ENCODE measurements around the gene PRKCSH. TPM values are rescaled to one million over a fixed set of nuclear protein-coding genes. Genes with fewer than 3 reads are reported as not detected.

Gene PRKCSH
- total RNA-seq, 4 donors from 2014 or later: 64.1 to 107 (median 99.1) TPM

- Histone ChIP-seq H3K4me3 (no peak overlapping the region), H3K36me3 (peaks cover 40 to 85% (median 43%) of the 10 kb centered on the region in 3 donors), H3K27me3 (peaks cover 0 to 1% (median 0%) of the 10 kb centered on the region in 4 donors), H3K9me3 (no peaks in the 10 kb centered on the region), H3K4me1 (peaks cover 0 to 19% (median 3%) of the 10 kb centered on the region in 3 donors), H3K27ac (no peak overlapping the region)
- WGBS, 2 donors: 93% methylated on average over 16 of the region's 35 CpGs; no CpG with 5 or more reads in 1 of the 2 donors
- intact Hi-C loops (cut with DNase I): loop anchor here (10.0 kb wide), 1 partner anchor 153 kb away; the partner anchor contains the start of gene TSPAN16
- TF ChIP-seq POLR2A (IDR thresholded peaks at IDR 0.05) (no peak), CTCF (IDR thresholded peaks at IDR 0.05) (no peak)
- DNase-seq: no peak
Measured at GRCh38 chr19:11447347-11448262, 12.2 kb downstream of the PRKCSH start.

DNA sequence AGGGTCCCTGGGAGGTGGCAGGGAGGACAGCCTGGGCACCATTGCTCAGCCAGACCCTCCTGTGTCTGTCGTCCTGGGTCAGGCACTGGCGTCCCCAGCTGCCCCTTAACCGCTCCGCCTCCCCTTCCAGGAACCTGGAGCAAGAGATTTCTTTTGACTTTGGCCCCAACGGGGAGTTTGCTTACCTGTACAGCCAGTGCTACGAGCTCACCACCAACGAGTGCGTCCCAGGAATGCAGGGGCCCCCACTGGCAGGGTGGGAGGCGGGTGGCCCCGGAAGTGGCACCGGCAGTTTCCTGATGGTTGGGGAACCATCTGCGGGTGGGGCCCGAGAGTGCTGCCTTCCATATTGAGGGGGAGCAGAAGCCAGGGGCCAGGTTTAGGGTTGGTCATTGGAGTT lies 13.0 kb downstream of the PRKCSH start:
- Histone ChIP-seq H3K9me3 (no peaks in the 10 kb centered on the region), H3K4me3 (no peak overlapping the region), H3K27me3 (peaks cover 0 to 7% (median 0%) of the 10 kb centered on the region in 4 donors), H3K27ac (no peak overlapping the region), H3K36me3 (peaks cover 37 to 77% (median 40%) of the 10 kb centered on the region in 3 donors), H3K4me1 (peaks cover 0 to 16% (median 3%) of the 10 kb centered on the region in 3 donors)
- intact Hi-C loops (cut with DNase I): loop anchor here (10.0 kb wide), 1 partner anchor 154 kb away; the partner anchor contains the start of gene TSPAN16
- no peak for TF ChIP-seq CTCF (IDR thresholded peaks at IDR 0.05)
- TF ChIP-seq POLR2A (IDR thresholded peaks at IDR 0.05): no peak
- DNase-seq: no peak
- 90% methylated on average over 9 of the region's 13 CpGs; no CpG with 5 or more reads in 1 of the 2 donors for WGBS, 2 donors

GRCh38 chr19:11448923-11449554 lies 13.6 kb downstream of the PRKCSH start:
- WGBS, 2 donors: 89 to 98% methylated on average over 10 to 11 of the region's 31 CpGs
- DNase-seq: no peak

DNA sequence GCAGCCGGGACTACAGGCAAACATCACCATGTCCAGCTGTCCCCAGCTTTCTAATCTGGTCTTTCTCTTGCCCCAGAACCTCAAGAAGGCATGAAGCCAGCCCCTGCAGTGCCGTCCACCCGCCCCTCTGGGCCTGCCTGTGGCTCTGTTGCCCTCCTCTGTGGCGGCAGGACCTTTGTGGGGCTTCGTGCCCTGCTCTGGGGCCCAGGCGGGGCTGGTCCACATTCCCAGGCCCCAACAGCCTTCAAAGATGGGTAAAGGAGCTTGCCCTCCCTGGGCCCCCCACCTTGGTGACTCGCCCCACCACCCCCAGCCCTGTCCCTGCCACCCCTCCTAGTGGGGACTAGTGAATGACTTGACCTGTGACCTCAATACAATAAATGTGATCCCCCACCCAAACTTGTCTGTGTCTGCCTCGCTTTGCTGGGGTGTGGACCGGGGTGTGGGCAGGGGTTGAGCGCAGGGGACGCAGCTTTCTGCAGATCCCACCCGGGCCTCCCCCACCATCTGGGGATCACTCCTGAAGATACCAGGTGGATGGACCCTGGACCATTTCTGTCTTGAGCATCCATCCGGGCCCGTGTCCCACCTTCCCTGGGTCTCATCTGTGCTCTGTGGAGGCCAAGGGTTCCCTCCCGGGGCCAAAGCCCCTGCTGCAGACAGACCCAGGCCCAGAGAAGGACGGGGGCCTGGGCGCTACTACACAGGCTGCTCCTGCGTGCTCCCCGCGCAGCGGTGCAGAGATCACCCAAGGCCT lies 15.3 kb downstream of the PRKCSH start:
- Histone ChIP-seq H3K4me1 (peaks cover 0 to 9% (median 3%) of the 10 kb centered on the region in 3 donors), H3K4me3 (no peak overlapping the region), H3K27ac (no peak overlapping the region), H3K36me3 (peaks cover 30 to 54% (median 37%) of the 10 kb centered on the region in 3 donors), H3K27me3 (peaks cover 0 to 12% (median 0%) of the 10 kb centered on the region in 4 donors), H3K9me3 (no peaks in the 10 kb centered on the region)
- WGBS, 2 donors: 78 to 93% methylated on average over 5 to 14 of the region's 21 CpGs
- no peak for DNase-seq
- intact Hi-C loops (cut with DNase I): no loop called here
- TF ChIP-seq CTCF (IDR thresholded peaks at IDR 0.05) (no peak), POLR2A (IDR thresholded peaks at IDR 0.05) (no peak)

More at GRCh38 chr19:11448923-11449554, 13.6 kb downstream of the PRKCSH start:
- intact Hi-C loops (cut with DNase I): loop anchor here (10.0 kb wide), 1 partner anchor 154 kb away; the partner anchor contains the start of gene TSPAN16
- Histone ChIP-seq H3K4me1 (peaks cover 0 to 12% (median 3%) of the 10 kb centered on the region in 3 donors), H3K4me3 (no peak overlapping the region), H3K27ac (no peak overlapping the region), H3K9me3 (no peaks in the 10 kb centered on the region), H3K36me3 (peaks cover 37 to 71% (median 40%) of the 10 kb centered on the region in 3 donors), H3K27me3 (peaks cover 0 to 9% (median 0%) of the 10 kb centered on the region in 4 donors)
- TF ChIP-seq POLR2A (IDR thresholded peaks at IDR 0.05): no peak
- TF ChIP-seq CTCF (IDR thresholded peaks at IDR 0.05): no peak

All from esophagus squamous epithelium (tissue), 5 donors.